Tibial nerve (tissue), 4 donors: ENCODE results near the gene USP9X.

Experiments
- EP300 ChIP-seq, 2 donors: sonication (generic); formaldehyde crosslinking; IDR thresholded peaks; one replicate each; pipeline ENCODE4 v1.6.1; 2017; ENCODE audit warnings: antibody characterized with exemption in 2 of 2, mild to moderate bottlenecking in 1 of 2
- POLR2A ChIP-seq, 2 donors: fragments of 450-650 bp; IDR thresholded peaks; one replicate each; pipeline ENCODE4 v1.6.1; 2017; ENCODE audit warnings: antibody characterized with exemption in 2 of 2, mild to moderate bottlenecking in 2 of 2, moderate library complexity in 2 of 2
- TF ChIP-seq, protein P1 (sequence below), 5 experiments: fragments of 200-600 bp in 3 of 5; fragments of 450-650 bp in 2 of 5; sonication (generic) in 3 of 5; IDR thresholded peaks; one replicate each; pipeline ENCODE4 v1.5.1; 2016 to 2019; ENCODE audit warnings: antibody characterized with exemption in 5 of 5, mild to moderate bottlenecking in 3 of 5, moderate library complexity in 2 of 5

GRCh38 chrX:41043674-41044345 lies 41.4 kb upstream of the USP9X start:
- TF ChIP-seq POLR2A (IDR thresholded peaks at IDR 0.05) (no peak), EP300 (IDR thresholded peaks at IDR 0.05) (no peak)
- TF ChIP-seq, protein P1, sequence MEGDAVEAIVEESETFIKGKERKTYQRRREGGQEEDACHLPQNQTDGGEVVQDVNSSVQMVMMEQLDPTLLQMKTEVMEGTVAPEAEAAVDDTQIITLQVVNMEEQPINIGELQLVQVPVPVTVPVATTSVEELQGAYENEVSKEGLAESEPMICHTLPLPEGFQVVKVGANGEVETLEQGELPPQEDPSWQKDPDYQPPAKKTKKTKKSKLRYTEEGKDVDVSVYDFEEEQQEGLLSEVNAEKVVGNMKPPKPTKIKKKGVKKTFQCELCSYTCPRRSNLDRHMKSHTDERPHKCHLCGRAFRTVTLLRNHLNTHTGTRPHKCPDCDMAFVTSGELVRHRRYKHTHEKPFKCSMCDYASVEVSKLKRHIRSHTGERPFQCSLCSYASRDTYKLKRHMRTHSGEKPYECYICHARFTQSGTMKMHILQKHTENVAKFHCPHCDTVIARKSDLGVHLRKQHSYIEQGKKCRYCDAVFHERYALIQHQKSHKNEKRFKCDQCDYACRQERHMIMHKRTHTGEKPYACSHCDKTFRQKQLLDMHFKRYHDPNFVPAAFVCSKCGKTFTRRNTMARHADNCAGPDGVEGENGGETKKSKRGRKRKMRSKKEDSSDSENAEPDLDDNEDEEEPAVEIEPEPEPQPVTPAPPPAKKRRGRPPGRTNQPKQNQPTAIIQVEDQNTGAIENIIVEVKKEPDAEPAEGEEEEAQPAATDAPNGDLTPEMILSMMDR (IDR thresholded peaks at IDR 0.05): no peak
